CD4-positive, alpha-beta T cell treated with Interleukin-1 beta for 1 hour (primary cell): ENCODE data around the gene SYT15.
"Not testable (repeated sequence)": the region's sequence is repeated elsewhere in the genome, so short reads cannot be mapped to it uniquely, and the experiment has no call there.

ENCODE experiments used
- DNase-seq, 2 donors: peaks; one replicate each; pipeline ENCODE4 v3.0.0-alpha.2; 2020 to 2022

SYT15 gene

DNA sequence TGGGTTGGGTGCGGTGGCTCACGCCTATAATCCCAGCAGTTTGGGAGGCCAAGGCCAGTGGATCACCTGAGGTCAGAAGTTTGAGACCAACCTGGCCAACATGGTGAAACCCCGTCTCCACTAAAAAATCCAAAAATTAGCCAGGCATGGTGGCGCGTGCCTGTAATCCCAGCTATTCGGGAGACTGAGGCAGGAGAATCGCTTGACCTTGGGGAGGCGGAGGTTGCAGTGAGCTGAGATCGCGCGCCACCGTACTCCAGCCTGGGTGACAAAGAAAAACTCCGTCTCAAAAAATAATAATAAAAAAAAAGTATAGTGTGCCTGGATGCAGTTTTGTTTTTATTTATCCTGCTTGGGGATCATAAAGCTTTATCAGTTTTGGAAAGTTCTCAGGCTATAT is 14.4 kb downstream of the SYT15 start:
- DNase-seq: not testable (repeated sequence)

GRCh38 chr10:46594453-46595063 is 15.6 kb downstream of the SYT15 start:
- not testable (repeated sequence) for DNase-seq

DNA sequence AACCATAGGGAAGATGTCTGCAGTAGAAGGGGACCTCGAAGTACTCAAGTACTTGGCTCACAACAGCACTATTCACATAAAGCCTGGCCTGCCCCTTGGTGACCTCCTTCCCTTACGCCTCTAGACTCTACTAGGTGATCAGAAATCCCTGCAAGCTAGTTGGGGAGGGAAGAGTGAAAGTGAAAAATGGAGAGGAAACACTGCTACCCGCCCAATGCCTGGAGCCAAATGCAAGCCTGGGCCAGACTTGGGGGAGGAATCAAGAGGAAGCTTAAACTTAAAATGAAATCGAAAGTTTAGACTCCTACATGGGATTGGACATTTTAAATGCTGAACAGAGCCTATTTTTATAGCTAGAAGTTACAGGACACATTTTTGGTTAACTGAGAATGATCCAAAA is 17.6 kb downstream of the SYT15 start:
- DNase-seq: not testable (repeated sequence)

- peak; percentile 28 to 59 for DNase-seq
These were observed 18.8 kb downstream of the SYT15 start for GRCh38 chr10:46597616-46598246.

- DNase-seq: not testable (repeated sequence)
These were observed 21.6 kb downstream of the SYT15 start for GRCh38 chr10:46600516-46600915.

DNA sequence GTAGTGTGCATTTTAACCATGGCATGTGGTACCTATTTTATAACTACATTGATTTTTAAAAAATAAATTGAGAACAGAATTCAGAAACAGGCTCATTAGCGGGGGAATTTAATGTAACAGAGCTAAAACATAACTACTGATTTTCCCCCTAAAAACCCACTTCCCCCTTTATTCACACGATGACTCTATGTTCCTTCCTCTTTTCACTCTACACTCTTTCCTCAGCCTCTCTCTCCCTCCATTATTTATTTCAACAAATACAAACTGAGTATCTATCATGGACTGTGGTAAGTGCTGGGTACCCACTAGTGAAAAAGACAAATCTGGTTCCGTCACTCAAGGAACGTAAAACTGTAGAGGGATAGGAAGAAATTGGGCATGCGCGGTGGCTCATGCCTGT is 36.6 kb downstream of the SYT15 start:
- DNase-seq: not testable (repeated sequence)

DNA sequence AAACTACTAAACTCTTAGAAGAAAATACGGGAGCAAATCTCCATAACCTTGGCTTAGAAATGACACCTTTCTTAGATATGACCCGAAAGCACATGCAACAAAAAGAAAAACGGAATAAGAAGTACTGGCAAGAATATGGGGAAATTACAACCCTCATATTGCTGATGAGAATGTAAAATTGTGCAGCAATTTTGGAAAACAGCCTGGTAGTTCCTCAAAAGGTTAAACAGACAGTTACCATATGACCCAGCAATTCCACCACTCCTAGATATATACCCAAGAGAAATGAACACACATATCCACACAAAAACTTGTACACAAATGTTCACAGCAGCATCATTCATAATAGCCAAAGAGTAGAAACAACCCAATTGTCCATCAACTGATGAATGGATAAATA is 37.3 kb downstream of the SYT15 start:
- not testable (repeated sequence) for DNase-seq

GRCh38 chr10:46617134-46617533 is 38.2 kb downstream of the SYT15 start:
- peak in 1 of 2 donors; percentile 3 for DNase-seq

DNA sequence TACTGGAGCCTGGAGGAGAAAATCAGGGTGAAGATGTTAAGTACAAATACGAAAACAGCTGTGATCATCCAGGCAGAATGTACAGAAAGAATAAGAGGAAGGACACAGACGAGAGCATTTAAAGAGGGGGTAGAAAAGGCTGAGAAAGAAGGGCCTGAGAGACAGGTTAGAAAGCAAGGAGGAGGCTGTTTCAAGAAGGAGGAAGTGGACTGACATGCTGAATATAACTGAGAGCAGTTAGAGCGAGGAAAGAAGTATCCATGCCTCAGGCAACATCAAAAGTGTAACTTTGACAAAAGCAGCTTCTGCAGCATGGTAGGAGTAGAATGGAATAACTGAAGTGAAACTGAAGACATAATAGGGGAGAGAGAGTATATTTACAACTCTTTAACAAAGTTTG is 39.0 kb downstream of the SYT15 start:
- not testable (repeated sequence) for DNase-seq

- not testable (repeated sequence) for DNase-seq
These were observed 45.1 kb downstream of the SYT15 start for GRCh38 chr10:46623899-46624654.

DNA sequence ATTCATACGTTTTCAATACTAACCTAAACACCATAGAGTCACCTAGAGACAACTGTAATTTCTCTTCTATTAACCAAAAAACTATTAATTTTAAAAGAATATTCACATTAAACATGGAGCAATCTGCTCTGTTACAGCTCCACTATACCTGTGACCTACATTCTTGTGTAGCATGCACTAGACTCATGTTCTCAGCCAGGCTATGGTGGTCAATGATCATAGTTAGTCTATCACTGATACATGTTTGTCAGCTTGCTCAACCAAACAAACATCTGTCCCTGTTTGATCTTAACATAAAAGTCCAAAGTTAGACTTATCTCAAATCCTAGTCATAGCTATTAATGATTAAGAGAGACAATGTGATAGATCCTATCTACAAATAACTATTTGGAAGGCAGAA is 50.9 kb downstream of the SYT15 start:
- DNase-seq: not testable (repeated sequence)

GRCh38 chr10:46630816-46631215 is 51.9 kb downstream of the SYT15 start:
- not testable (repeated sequence) for DNase-seq

GRCh38 chr10:46631683-46632082 is 52.8 kb downstream of the SYT15 start:
- DNase-seq: not testable (repeated sequence)

DNA sequence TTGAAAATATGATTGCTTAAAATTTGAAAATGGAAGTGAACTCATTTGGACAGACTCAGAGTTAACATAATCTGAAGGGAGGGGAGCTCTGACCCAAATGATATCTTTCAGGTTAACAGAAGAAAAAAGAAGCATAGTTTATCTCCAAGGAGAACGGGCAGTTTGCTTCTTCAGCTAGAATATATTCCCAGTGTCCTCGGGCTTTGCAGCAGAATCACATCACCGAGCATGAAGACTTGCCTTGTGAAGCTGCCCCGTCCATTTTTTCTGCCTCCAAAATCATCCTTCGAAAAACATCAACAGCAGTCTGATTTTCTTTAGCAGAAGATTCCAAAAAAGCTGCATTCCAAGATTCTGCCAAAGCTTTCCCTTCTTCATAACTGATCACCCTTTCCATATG is 55.8 kb downstream of the SYT15 start:
- not testable (repeated sequence) for DNase-seq

- peak; percentile 4 to 20 for DNase-seq
These were observed 56.5 kb downstream of the SYT15 start for GRCh38 chr10:46635364-46635959.

DNA sequence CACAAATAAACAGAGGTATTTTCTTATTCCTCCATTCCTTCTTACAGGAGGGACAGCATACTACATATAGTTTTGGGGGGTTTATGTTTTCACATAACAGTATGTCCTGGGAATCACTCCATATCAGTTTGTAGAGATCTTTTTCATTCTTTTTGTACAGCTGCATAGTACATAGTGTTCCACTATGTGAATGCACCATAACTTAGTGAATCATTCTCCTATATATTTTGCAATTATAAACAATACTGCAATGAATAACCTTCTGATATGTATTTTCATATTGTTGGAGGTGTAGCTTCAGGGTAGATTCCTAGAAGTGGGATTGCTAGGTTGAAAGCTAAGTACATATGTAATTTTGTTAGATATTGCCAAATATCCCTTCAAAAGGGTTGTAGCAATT is 61.1 kb downstream of the SYT15 start:
- not testable (repeated sequence) for DNase-seq
